Endothelial cell of umbilical vein (primary cell): Measurements from ENCODE around the gene ZNF625. TPM values are rescaled to one million over a fixed set of nuclear protein-coding genes. Genes with fewer than 3 reads are reported as not detected.

Source experiments
- BruUV-seq: library from RNA; stranded (reverse); fragments of 400-500 nt; replicated peaks from 2 replicates; lab custom pipeline; 2021; lab: Mats Ljungman, UMichigan
- CTCF ChIA-PET: fragments of 300-600, 350-600 bp; sonication (Branson Sonifier 250); formaldehyde crosslinking; loops from one replicate; lab custom pipeline; 2021; ENCODE audit warnings: antibody characterized with exemption, inconsistent platforms; lab: Charles Lee
- POLR2A ChIA-PET: fragments of 300-600, 350-600 bp; sonication (Branson Sonifier 250); formaldehyde crosslinking; loops from one replicate; lab custom pipeline; 2021; ENCODE audit warnings: antibody characterized with exemption, inconsistent platforms; lab: Charles Lee
- DNase-seq: peaks from one replicate; pipeline ENCODE4 v3.0.0-alpha.2; 2011; ENCODE audit warnings: low read depth, low spot score
- FAIRE-seq: peaks from 2 replicates; lab custom pipeline; 2011; peaks lifted over from hg19 to GRCh38; lab: Jason Lieb, UNC
- H2AFZ ChIP-seq: 2 replicates; pipeline ENCODE4 v1.6.0; 2012; ENCODE audit warnings: low read depth, low read length, control low read depth, inconsistent platforms
- H3K27ac ChIP-seq: 2 replicates; pipeline ENCODE4 v1.5.1; 2011; ENCODE audit warnings: low read depth, mild to moderate bottlenecking, control low read depth, low read length, moderate library complexity; ENCODE audit not compliant: insufficient read depth
- H3K27me3 ChIP-seq, 2 experiments: 2 replicates each; pipeline versions ENCODE4 v1.6.0 to v1.6.1; 2011; ENCODE audit warnings: low read length in 2 of 2, mixed read lengths in 1 of 2; ENCODE audit not compliant: control insufficient read depth in 2 of 2, insufficient read depth in 2 of 2
- H3K36me3 ChIP-seq, 2 experiments: 2 replicates in 1 of 2; 3 replicates in 1 of 2; pipeline ENCODE4 v1.5.1; 2011; ENCODE audit warnings: low read length in 2 of 2, mild to moderate bottlenecking in 1 of 2, moderate library complexity in 1 of 2; ENCODE audit not compliant: control insufficient read depth in 2 of 2, insufficient read depth in 2 of 2; ENCODE audit errors: extremely low read depth in 1 of 2
- H3K4me1 ChIP-seq: 3 replicates; pipeline ENCODE4 v1.5.1; 2011; ENCODE audit warnings: mild to moderate bottlenecking, low read length; ENCODE audit not compliant: control insufficient read depth, insufficient read depth; ENCODE audit errors: extremely low read depth
- H3K4me2 ChIP-seq: 2 replicates; pipeline ENCODE4 v1.6.1; 2011; ENCODE audit warnings: low read length, control low read depth, mixed read lengths; ENCODE audit not compliant: insufficient read depth
- H3K4me3 ChIP-seq, 3 experiments: fragments of 200-600 bp in 1 of 3; sonication (generic), shearing (Covaris generic) in 1 of 3; replicated peaks in 1 of 3; 2 replicates each; pipeline ENCODE4 v1.5.1; 2011 to 2016; ENCODE audit warnings: control low read depth in 3 of 3, low read length in 3 of 3, mild to moderate bottlenecking in 2 of 3, inconsistent platforms in 1 of 3, low read depth in 1 of 3, moderate library complexity in 1 of 3; ENCODE audit not compliant: insufficient read depth in 1 of 3
- H3K79me2 ChIP-seq: 2 replicates; pipeline ENCODE4 v1.6.0; 2012; ENCODE audit warnings: low read length, inconsistent platforms; ENCODE audit not compliant: control insufficient read depth, insufficient read depth
- H3K9ac ChIP-seq: replicated peaks from 2 replicates; pipeline ENCODE3; 2011; ENCODE audit warnings: low read length, control low read depth; ENCODE audit not compliant: insufficient read depth; ENCODE audit errors: extremely low read depth
- H3K9me1 ChIP-seq: replicated peaks from 3 replicates; pipeline ENCODE4 v1.6.0; 2011; ENCODE audit warnings: mild to moderate bottlenecking, low read length; ENCODE audit not compliant: control insufficient read depth, insufficient read depth; ENCODE audit errors: extremely low read depth
- H3K9me3 ChIP-seq: replicated peaks from 2 replicates; pipeline ENCODE4 v1.5.1; 2012; ENCODE audit warnings: low read length, inconsistent platforms; ENCODE audit not compliant: control insufficient read depth, insufficient read depth
- H4K20me1 ChIP-seq: replicated peaks from 2 replicates; pipeline ENCODE3; 2011; ENCODE audit warnings: mild to moderate bottlenecking, low read length; ENCODE audit not compliant: control insufficient read depth, insufficient read depth; ENCODE audit errors: extremely low read depth
- EZH2 ChIP-seq: IDR thresholded peaks from 2 replicates; pipeline ENCODE4 v1.6.1; 2012; ENCODE audit warnings: borderline replicate concordance, low read depth, mild to moderate bottlenecking, moderate library complexity, low read length, inconsistent platforms; ENCODE audit not compliant: severe bottlenecking
- FOS ChIP-seq: IDR thresholded peaks from 2 replicates; pipeline ENCODE4 v1.6.1; 2011; ENCODE audit warnings: mild to moderate bottlenecking, low read length, moderate library complexity, borderline replicate concordance; ENCODE audit not compliant: insufficient read depth
- GATA2 ChIP-seq: IDR thresholded peaks from 2 replicates; pipeline ENCODE4 v1.7.0; 2011; ENCODE audit warnings: low read depth, mild to moderate bottlenecking, moderate library complexity, mixed read lengths, low read length; ENCODE audit not compliant: insufficient read length, insufficient read depth
- MYC ChIP-seq: IDR thresholded peaks from one replicate; pipeline ENCODE4 v1.6.1; 2011; ENCODE audit warnings: mild to moderate bottlenecking, low read depth, low read length
- POLR2A ChIP-seq: IDR thresholded peaks from 2 replicates; pipeline ENCODE4 v1.6.1; 2012; ENCODE audit warnings: low read depth, mild to moderate bottlenecking, control low read depth, low read length
- POLR2AphosphoS5 ChIP-seq: IDR thresholded peaks from 2 replicates; pipeline ENCODE4 v1.6.1; 2012; ENCODE audit warnings: low read depth, mild to moderate bottlenecking, control low read depth, low read length, moderate library complexity; ENCODE audit not compliant: insufficient read depth
- dilution Hi-C: fragments of 300-500 bp; cut with MboI; formaldehyde crosslinking; loops from one replicate; pipeline ENCODE4 v1.15.0; 2019; ENCODE audit warnings: low sequenced_read_pairs; ENCODE audit not compliant: extremely low pct_ligation_motif_present
- intact Hi-C: fragments of 100-400 bp; cut with micrococcal nuclease; formaldehyde crosslinking; loops from one replicate; pipeline ENCODE4 v1.10.0; 2022
- polyA plus RNA-seq, 4 experiments: library from polyadenylated mRNA; depleted of rRNA in 3 of 4; stranded (reverse) in 3 of 4; unstranded in 1 of 4; fragments of >200 nt; gene quantifications; 2 replicates each; pipeline versions ENCODE4 v1.2.1 to v1.2.3, GENCODE V29; 2011 to 2012; ENCODE audit warnings: missing spikeins in 1 of 4
- total RNA-seq: library from RNA; stranded (reverse); gene quantifications from 2 replicates; pipeline ENCODE4 v1.2.3, GENCODE V29; 2021
- TF ChIP-seq, protein P1 (sequence below): IDR thresholded peaks from 2 replicates; pipeline ENCODE4 v1.6.1; 2011; ENCODE audit not compliant: insufficient read depth, insufficient read length

Gene ZNF625
- total and polyA plus RNA-seq, 2 donors (not counting 3 experiments of a cell fraction or from before 2014, with no cell fraction given): 0.90 to 6.7 TPM

DNA sequence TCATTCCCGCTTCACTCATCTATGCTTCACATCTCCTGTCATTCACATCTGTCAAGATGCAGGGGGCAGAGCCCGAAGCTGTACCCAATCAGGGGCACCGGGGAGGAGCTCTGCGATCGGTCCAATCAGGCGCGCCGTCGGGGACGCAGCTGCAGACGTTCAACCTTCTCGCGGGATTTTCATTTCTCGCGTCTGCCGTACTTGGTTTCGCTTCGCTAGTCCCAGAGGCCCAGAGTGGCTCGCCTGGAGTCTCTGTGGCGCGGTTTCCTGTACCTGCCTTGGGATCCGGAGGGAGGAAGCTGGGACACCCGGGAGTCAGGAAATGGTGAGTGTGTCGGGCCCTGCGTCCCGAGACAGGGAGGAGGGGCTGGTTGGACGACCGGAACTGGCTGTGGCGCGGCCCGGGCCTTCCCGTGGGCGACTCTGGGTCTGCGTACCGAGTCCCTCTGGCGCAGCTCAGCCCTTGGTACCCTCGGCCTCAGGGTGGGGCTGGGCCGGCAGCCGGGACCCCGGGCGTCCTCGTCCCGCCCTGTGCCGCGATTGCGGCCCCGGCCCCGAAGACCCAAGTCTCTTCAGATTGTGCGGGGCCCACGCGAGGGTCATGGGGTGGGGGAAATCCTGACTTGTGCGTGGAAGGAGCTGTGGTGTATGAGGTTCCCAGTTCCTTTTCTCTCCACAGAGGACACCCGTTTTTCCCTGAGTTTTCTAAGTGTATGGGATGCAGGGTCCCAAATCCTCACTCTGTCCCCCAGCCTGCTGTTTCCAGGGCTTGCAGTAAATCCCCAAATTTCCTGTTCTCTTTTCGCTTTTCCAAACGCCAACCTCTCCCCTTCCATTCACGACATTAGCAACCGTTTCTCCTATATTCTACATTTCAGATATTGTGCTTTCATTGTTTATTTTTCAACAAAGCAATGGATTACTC lies 6.6 kb upstream of the ZNF625 start, which contains the start of gene ZNF136:
Gene ZNF136 (plus strand): TSS at position 215 of the 925 bp plus-strand sequence. CDS start 108 bp downstream, at position 323.
- peak within 1 kb of the TSS; percentile 57 to 86 (median 67) for H3K4me3 ChIP-seq
- DNase-seq (peak; percentile 96), FAIRE-seq (peak; percentile 99)
- no peaks in the 10 kb centered on the region for H3K9me3 ChIP-seq
- H3K4me1 ChIP-seq: peaks cover 9% of the 10 kb centered on the region
- H3K9me1 ChIP-seq: no peaks in the 10 kb centered on the region
- dilution Hi-C loops: no loop called here
- CTCF ChIA-PET: interaction anchor here (0.6 to 1.5 kb wide), 7 partner anchors 9 to 380 kb away, joined by 3 to 8 read pairs (median 5); partner anchors contain the start of genes ZNF442 and ZNF700
- H3K9ac ChIP-seq: peak within 1 kb of the TSS; percentile 90
- H3K27me3 ChIP-seq: no peaks in the 10 kb centered on the region
- H2AFZ ChIP-seq: peak within 1 kb of the TSS; percentile 89
- intact Hi-C loops: loop anchor here (1.0 to 5.0 kb wide), 3 partner anchors 131 to 504 kb away; partner anchors contain the start of genes MAN2B1, WDR83, ZNF44 and ZNF564
- H3K4me2 ChIP-seq: peak within 1 kb of the TSS; percentile 98
- no peaks in the 10 kb centered on the region for H3K36me3 ChIP-seq
- POLR2A ChIA-PET: interaction anchor here (0.6 kb wide), 1 partner anchor 130 kb away, joined by 7 read pairs; no protein-coding TSS in a partner anchor
- peak; percentile 77 for TF ChIP-seq POLR2AphosphoS5
- peak; percentile 43 for TF ChIP-seq FOS
- no peak for TF ChIP-seq MYC
- TF ChIP-seq POLR2A: peak; percentile 70
- peak within 1 kb of the TSS; percentile 93 for H3K27ac ChIP-seq
- BruUV-seq: TSS peak; percentile 49
- no peaks in the 10 kb centered on the region for H4K20me1 ChIP-seq
- H3K79me2 ChIP-seq: peaks cover 5% of the 10 kb centered on the region

DNA sequence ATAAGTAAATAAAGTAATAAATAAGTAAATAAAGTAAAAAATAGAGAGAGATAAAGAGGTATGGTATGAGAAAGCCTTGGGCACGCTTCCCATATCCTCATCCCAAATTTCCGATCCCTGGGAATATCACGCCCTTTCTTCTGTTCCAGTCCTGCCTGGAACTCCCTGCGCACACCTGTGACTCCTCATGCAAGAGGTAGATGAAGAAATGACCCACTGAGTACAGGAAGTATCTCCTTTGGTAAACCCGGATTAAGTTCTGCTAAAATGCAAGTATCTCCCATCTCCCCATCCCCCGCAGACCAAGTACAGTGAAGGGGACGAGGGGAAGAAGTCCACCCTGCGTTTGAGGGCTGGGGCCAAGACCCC lies 6.0 kb upstream of the ZNF625 start:
- Histone ChIP-seq H3K9ac (no peak overlapping the region), H4K20me1 (no peaks in the 10 kb centered on the region), H3K79me2 (peaks cover 5% of the 10 kb centered on the region), H3K27me3 (no peaks in the 10 kb centered on the region), H3K4me3 (peak overlapping the region in 2 of 3 experiments; percentile 67 to 86), H3K4me1 (peaks cover 9% of the 10 kb centered on the region), H3K9me3 (no peaks in the 10 kb centered on the region), H3K27ac (no peak overlapping the region), H3K36me3 (no peaks in the 10 kb centered on the region), H3K4me2 (peak overlapping the region; percentile 98), H2AFZ (peak overlapping the region; percentile 89), H3K9me1 (no peaks in the 10 kb centered on the region)
- DNase-seq: no peak
- no TSS peak for BruUV-seq
- no peak for FAIRE-seq
- TF ChIP-seq EZH2: no peak
- TF ChIP-seq, protein P1, sequence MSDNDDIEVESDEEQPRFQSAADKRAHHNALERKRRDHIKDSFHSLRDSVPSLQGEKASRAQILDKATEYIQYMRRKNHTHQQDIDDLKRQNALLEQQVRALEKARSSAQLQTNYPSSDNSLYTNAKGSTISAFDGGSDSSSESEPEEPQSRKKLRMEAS: no peak
- no peak for TF ChIP-seq GATA2
- no peak for TF ChIP-seq POLR2A
- intact Hi-C loops: loop anchor here (2.0 to 5.0 kb wide), 2 partner anchors 388 to 505 kb away; partner anchors contain the start of genes MAN2B1, WDR83 and ZNF564
- ChIA-PET POLR2A (no interaction called here), CTCF (interaction anchor here (0.7 to 1.5 kb wide), 6 partner anchors 9 to 238 kb away, joined by 3 to 8 read pairs (median 6); partner anchors contain the start of genes ZNF442 and ZNF700)
- dilution Hi-C loops: no loop called here
